Measurements from ENCODE around the gene ERF. TPM values are rescaled to one million over a fixed set of nuclear protein-coding genes. Genes with fewer than 3 reads are reported as not detected.

Gene ERF
- total and polyA plus RNA-seq, 10 of the 15 experiments (the other 5 are each of a cell fraction or from before 2014, with no cell fraction given) = 0.02 to 51.8 (median 14.4) TPM

GRCh38 chr19:42284591-42285341 is 29.8 kb upstream of the ERF start (continued):
- TF ChIP-seq NR2F1 (conservative IDR thresholded peaks at IDR 0.05) (peak; percentile 29; the same call in 1 of the 2 replicates), ZBTB4 (CRISPR knock-in tag; IDR thresholded peaks at IDR 0.05) (no peak), RB1 (IDR thresholded peaks at IDR 0.05; ENCODE audit: borderline replicate concordance) (no peak), BACH1 (IDR thresholded peaks at IDR 0.05; ENCODE audit: borderline replicate concordance) (0 out of 2 replicates have a peak, but pooled peaks have one; percentile 20), ZBTB40 (IDR thresholded peaks at IDR 0.05; ENCODE audit: borderline replicate concordance) (no peak), NBN (IDR thresholded peaks at IDR 0.05) (peak; percentile 48; the same call in 1 of the 2 replicates), E2F4 (IDR thresholded peaks at IDR 0.05; ENCODE audit: low read depth, low read length) (no peak), ASH2L (IDR thresholded peaks at IDR 0.05; ENCODE audit: borderline replicate concordance, low read depth) (no peak), HDGF (IDR thresholded peaks at IDR 0.05) (peak; percentile 93), ESRRA (IDR thresholded peaks at IDR 0.05; ENCODE audit: low read length) (no peak), PKNOX1 (IDR thresholded peaks at IDR 0.05) (peak; percentile 75)
